Stimulated activated naive CD4-positive, alpha-beta T cell treated with Interleukin-2 at 50 U/mL for 16 hours (primary cell): ENCODE data around the gene SLC41A3.
"Not testable (repeated sequence)": the region's sequence is repeated elsewhere in the genome, so short reads cannot be mapped to it uniquely, and the experiment has no call there.

Experiments
- DNase-seq: peaks from one replicate; lab custom pipeline; 2025; lab: John Stamatoyannopoulos, UW

The SLC41A3 gene

GRCh38 chr3:126082362-126083137 is 1.4 kb downstream of the SLC41A3 start:
- no peak for DNase-seq

DNA sequence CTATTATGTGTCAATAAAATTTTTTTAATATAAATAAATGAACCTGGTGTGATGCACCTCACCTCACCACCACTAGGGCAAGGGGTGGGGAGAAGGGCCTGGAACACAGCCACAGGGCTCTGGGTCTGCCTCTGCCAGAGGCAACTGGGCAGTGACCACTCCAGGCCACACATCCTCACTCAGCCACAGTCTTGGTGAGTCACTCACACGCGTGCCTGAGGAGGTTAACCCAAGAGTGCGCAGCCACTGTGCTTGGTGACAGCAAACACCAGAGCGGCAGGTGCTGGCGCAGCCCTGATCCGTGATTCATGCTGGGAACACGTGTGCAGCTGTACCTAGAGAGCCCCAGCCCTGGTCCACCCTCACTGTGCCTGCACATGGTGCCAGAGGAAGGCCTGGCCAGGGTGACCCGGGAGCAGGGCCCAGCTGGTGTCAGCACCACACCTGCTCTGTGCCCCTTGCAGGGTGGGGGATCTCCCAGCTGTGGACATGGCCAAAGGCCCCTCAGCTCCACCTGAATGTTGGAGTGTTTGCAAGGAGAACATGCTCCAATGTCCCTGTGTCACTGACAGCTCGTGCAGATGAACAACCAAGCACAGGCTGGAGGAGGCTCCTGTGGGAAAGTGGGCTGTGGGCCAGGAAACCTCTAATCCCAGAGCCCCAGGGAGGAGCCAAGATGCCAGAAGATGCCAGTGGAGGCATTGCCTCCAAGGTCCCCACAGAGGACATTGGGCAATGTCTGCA is 2.1 kb downstream of the SLC41A3 start:
- no peak for DNase-seq

- DNase-seq = no peak
Observed at GRCh38 chr3:126080970-126081369, 3.0 kb downstream of the SLC41A3 start.

GRCh38 chr3:126078866-126079265 is 5.1 kb downstream of the SLC41A3 start:
- DNase-seq = no peak

DNA sequence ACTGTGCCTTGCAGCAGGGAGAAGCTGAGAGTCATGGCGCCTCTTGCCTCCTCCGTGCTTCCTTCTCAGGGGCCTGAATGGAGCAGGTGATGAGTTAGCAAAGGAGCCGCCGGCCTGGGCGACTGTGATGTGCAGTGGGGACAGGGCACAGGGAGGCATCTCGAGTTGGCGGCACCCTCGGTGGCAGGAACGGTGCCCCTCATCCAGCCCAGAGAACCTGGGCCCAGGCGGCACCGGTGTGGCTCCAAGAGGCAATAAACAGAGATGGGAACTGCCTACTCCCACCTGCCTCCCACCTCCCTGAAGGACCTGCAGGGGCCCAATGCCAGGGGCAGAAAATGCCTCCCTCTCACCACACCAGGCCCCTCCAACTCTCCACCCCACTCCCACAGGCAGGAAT is 6.2 kb downstream of the SLC41A3 start:
- DNase-seq = no peak

- DNase-seq = no peak
Observed at GRCh38 chr3:126076140-126076539, 7.8 kb downstream of the SLC41A3 start.

DNA sequence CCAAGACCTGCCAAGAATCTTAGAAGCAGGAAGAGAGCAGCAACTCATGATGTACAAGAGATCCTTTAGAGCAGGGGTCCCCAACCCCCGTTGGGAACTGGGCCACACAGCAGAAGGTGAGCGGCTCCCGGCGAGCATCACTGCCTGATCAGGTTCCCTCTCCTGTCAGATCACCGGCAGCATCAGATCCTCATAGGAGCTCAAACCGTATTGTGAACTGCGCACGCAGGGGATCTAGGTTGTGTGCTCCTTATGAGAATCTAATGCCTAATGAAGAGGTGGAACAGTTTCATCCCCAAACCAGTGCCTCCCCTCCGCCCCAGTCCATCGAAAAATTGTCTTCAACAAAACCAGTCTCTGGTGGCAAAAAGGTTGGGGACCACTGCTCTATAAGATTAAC is 13.8 kb downstream of the SLC41A3 start:
- DNase-seq = no peak

- DNase-seq = no peak
Observed at GRCh38 chr3:126067959-126068358, 16.0 kb downstream of the SLC41A3 start.

GRCh38 chr3:126066676-126067075 is 17.2 kb downstream of the SLC41A3 start:
- not testable (repeated sequence) for DNase-seq

- no peak for DNase-seq
Observed at GRCh38 chr3:126065876-126066275, 18.0 kb downstream of the SLC41A3 start.

DNA sequence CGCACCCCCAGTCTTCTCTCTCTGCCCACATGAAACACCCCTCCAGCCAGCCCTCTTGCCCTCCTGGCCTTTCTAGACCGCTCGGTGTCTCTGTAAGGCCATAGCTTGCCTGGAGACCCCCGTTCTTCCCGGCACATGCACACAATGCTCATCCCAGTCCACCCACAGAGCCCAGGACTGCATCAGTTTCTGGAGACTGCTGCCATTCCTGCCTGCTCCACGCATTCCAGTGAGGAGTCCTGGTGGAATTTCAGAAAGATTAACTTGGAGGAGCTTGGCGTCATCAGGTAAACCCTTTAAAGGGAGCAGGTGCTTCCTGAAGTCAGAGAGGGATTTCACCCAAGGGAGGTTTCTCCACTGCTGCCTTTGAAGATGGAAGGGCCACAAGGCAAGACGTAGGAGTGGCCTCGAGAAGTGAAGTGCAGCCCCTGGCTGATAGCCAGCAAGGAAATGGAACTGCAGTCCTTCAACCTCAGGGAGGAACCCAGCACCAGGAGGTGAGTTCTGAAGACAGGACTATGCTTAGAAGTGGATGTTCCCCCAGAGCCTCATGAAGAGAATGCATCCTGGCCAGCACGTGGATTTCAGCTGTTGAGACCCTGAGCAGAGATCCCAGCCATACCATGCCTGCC is 19.2 kb downstream of the SLC41A3 start:
- DNase-seq = no peak

- no peak for DNase-seq
Observed at GRCh38 chr3:126063358-126063965, 20.5 kb downstream of the SLC41A3 start.

DNA sequence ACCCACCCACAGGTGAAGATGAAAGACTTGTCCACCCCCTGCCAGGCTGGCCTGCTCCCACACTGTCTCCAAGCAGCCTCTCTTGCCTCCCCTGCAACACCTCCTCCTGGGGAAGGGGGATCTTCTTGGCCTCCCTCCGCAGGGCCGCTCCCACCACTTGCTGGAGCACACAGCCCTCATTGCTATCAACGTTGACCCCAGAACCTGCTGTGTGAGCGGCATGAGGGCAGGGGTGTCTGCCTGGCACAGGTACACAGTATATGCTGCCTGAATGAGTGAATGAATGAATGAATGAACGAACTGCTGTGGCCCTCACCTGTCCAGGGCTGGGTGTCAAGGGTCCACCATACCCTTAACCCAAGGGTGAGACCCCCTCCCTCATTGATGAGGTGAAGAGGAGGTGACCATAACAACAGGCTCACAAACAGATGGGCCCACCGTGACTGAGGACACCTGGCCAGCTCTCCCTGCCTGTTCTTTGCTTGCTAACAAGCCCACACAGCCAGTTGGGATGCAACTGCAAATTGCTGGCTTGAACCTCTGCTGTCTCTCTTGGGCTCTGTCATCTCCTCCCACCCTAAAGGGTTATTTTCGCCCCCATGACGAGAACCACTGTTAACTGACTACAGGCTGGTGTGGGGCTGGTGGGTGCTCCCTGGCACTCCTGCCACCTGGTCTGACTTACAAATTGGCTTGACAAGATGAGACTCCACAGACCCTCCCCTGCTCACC is 22.5 kb downstream of the SLC41A3 start:
- no peak for DNase-seq

DNA sequence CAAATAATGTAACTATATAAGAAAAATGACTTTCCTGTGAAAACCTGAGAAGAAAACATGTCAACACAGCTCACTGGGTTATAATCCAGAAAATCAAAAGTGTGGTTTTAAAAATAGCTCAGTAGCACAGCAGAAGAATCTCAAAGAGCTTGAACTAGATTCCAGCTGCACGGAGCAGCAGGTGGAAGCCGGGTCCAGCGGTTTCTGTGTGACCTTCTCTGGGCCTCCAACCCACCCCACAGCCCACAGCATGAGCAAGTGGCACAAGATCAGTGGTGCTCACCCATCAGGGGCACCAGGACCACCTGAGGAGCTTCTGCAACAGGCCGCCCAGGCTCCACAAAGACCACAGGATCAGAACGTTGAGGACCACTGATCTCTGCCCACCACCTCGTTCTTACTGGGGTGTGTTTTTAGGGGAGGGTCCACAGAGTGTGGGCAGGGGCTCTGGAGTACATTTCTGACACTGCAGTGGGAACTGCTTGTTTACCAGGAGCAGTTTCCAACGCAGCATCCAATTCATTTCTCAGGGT is 23.2 kb downstream of the SLC41A3 start:
- no peak for DNase-seq

DNA sequence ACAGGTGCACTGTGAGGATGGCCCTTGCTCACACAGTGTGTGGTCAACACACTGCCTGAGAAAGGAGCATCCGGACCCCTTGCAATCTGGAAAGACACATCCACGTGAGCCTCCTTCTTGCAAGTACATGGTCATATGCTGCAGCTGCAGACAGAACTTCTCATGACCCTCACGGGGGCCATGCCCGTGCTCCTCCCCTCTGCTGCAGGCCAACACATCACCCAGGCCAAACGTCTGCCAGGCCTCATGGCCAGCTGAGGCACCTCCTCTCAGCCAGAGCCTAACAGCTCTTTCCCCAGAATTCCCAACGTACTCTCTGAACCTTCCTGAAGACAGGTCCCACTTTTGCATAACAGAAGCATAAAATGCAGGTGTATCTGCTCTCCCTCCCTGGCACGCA is 25.3 kb downstream of the SLC41A3 start:
- no peak for DNase-seq

GRCh38 chr3:126057936-126058335 is 26.0 kb downstream of the SLC41A3 start:
- DNase-seq = no peak

- no peak for DNase-seq
Observed at GRCh38 chr3:126057501-126057819, 26.5 kb downstream of the SLC41A3 start.

GRCh38 chr3:126056681-126057500 is 27.0 kb downstream of the SLC41A3 start:
- no peak for DNase-seq

GRCh38 chr3:126056088-126056487 is 27.8 kb downstream of the SLC41A3 start:
- DNase-seq = no peak

- no peak for DNase-seq
Observed at GRCh38 chr3:126054870-126055269, 29.1 kb downstream of the SLC41A3 start.
